Activated CD4-positive, alpha-beta T cell treated with anti-CD3 and anti-CD28 coated beads, Interleukin-2, Interleukin-4, amounts not matched to agents 100 ng/mL and 50 ng/mL, durations not matched to agents 16 hours and 8 hours (primary cell): ENCODE results near the gene OGG1.
A peak's percentile ranks its signal among the peaks of the same experiment; 100 is the strongest.
"Not testable (repeated sequence)": the region's sequence is repeated elsewhere in the genome, so short reads cannot be mapped to it uniquely, and the experiment has no call there.

ENCODE experiments used
- DNase-seq: peaks from one replicate; pipeline ENCODE4 v3.0.0-alpha.2; 2020; ENCODE audit warnings: low spot score

OGG1 gene

DNA sequence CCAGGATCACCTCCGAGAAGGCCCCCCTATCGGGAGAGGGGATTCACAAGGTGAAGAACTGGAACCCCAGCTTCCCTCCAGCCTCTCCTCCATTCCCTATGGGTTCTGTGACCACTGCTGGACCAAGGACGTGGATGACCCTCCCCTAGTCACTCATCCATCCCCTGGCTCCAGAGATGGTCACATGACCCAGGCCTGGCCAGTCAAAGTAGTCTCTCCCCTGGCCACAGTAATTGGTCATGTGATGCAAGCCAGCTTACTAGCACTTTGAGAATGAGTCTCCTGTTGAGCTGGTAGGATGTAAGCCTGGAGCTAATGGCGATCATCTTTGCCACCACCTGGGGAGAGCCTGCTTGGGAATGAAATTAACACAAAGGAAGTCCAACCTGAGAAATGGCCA is 16.1 kb downstream of the OGG1 start:
- DNase-seq = no peak

DNA sequence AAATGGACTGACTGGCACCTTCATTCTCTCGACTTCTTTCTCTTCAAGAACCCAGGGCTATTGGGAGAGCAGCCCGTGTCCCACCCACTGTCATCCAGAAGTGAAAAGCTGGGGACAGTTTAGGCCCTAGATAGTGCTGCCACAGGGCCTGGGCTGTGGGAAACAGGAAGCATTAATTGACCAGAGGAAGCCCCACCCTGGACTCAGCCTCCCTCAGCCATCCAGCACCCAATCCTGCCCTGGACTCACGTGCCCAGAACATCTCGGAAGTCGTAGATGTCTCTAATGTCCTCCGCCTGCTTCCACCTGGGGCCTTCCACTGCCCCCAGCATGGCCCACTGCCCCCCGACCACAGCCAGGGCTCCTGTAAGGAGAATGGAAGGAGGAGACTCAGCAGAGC is 17.7 kb downstream of the OGG1 start:
- DNase-seq = no peak

GRCh38 chr3:9768141-9768775 is 18.5 kb downstream of the OGG1 start:
- DNase-seq = no peak

- no peak for DNase-seq
Observed at GRCh38 chr3:9769012-9769411, 19.3 kb downstream of the OGG1 start.

DNA sequence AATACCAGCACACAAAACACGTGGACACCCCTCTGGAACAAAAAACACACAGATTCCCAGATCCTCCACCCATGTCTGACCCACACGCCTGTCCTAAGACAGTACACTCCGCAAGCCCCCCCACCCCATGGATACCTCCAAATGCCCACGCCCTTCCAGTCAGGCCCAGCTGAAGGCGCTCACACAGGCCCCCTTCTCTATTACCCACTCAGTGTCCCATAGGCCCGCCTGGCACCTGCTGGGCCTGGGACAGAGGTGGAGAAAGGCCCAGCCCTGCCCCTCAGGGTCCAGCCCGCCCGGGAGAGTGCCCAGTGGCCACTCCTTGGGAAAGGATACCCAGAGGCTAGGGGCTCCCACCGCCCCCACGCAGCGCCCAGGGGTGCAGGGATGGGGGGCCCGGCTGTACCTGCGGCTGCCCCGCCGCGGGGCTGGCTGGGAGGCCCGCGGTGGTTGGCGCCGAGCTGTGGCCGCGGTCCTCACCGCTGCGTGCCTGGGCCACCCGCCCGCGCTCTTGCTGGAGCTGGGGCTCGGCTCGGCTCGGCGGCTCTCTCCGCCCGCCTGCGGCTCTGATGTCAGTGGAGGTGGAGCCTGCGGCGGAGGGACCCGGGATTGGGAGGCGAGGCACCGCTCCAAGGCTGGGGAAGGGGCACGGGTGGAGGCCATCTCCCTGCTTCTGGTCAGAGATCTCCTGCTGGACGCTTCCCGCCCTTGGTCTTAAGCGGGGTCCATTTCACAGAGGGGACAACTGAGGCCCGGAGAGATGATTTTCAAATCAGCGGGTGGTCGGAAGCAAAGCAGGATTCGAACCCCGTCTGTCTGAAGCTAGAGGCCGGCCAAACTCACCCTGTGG is 19.9 kb downstream of the OGG1 start, which contains the start of gene CAMK1:
CAMK1 (minus strand) TSS at position 522 of the 850 bp plus-strand sequence. CDS start 2,198 bp downstream, outside the sequence.
- peak; percentile 64 for DNase-seq

DNA sequence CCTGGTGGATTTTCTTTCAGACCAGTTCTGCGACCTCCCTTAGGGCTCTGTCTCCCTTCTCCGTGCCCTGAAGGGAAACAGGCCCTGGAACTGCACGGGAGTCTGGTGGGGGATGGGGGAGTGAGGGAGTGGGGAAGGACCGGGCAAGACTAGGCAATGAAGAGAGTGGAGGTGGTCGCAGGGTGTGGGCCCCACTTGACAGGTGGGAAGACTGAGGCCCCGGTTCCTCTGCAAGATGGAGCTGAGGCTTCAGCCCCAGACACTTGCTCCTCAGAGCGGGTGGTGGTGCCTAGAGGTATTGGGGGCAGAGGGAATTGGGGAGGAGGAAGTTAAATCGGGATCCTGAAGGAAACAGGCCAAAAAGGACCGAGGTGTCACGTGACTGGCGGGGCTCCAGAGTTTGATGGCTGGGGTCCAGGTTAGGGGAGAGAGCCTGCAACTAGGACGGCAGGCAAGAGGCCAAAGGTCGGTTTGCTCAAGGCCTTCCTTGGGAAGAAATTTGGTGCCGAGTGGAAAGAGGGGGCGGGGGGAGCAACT is 20.6 kb downstream of the OGG1 start:
- DNase-seq = no peak

GRCh38 chr3:9771007-9771406 is 21.3 kb downstream of the OGG1 start:
- DNase-seq = not testable (repeated sequence)

GRCh38 chr3:9776896-9777693 is 27.3 kb downstream of the OGG1 start:
- DNase-seq = no peak

DNA sequence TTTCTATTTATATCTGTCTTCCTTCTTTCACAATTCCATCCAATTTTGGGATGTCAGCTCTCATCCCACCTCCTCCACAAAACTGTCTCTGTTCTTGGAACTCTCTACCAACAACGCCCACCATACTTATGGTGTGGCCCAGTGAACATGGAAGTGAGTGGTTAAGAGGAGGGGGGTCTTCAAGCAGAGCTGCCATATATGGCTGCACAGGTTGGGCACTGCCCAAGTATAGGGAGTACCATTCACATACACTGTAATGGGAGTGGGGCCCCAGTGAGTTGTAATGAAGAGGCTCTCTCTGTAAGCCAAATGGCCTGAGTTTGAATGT is 27.9 kb downstream of the OGG1 start:
- DNase-seq = no peak

GRCh38 chr3:9778143-9779074 is 28.7 kb downstream of the OGG1 start:
- DNase-seq = peak; percentile 74

GRCh38 chr3:9779075-9779593 is 29.4 kb downstream of the OGG1 start:
- DNase-seq = no peak

DNA sequence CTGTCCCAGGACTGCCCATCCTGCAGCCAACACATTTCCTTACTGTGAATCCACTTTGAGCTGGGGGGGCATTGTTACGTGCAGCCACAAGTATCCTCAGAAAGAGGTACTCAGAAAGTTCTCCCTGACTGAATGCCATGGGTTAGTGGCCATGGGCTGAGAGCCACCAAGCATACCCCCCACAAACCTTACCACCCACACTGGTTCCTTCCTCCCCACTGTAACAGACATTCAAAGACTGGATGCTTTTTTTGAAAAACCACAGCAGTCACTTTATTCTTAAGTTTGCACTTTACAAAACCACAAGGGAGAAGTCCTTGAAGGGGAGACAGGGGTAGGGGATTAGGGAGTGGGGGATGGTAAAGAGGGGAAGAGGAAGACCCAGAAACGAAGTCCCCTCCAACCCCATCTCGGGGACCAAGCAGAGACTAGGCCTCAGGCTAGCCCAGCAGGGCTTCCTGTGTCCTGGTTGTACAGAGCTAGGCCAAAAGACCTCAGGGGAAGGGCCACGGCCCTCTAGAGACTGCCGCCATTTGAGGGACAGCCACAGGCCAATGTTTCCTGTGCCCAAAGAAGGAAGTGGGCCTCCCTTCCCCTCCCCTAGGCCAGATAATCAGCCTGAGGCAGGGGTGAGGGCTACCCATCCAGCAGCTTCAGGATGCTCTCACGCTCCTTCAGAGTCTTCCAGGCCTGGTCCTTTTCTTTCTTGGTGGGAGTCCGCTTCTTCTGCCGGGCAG is 30.1 kb downstream of the OGG1 start:
- DNase-seq = peak; percentile 41

DNA sequence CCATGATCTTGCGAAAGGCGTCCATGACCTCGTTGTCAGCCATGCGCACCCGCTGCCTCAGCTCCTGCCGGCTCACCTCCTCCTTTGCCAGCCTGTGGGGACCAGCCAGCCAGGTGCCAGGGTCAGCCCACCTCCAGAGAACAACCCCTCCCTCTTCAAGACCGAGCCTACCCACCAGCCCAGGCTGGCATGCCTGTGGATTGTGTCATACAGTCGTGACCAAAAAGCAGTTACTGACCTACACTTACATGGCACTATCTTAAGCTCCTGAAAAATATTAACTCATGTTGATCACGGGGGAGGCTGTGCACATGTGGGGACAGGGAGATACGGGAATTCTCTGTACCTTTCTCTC is 30.7 kb downstream of the OGG1 start:
- no peak for DNase-seq

GRCh38 chr3:9780910-9781309 is 31.2 kb downstream of the OGG1 start:
- DNase-seq = no peak

GRCh38 chr3:9781551-9781950 is 31.8 kb downstream of the OGG1 start:
- DNase-seq = no peak

DNA sequence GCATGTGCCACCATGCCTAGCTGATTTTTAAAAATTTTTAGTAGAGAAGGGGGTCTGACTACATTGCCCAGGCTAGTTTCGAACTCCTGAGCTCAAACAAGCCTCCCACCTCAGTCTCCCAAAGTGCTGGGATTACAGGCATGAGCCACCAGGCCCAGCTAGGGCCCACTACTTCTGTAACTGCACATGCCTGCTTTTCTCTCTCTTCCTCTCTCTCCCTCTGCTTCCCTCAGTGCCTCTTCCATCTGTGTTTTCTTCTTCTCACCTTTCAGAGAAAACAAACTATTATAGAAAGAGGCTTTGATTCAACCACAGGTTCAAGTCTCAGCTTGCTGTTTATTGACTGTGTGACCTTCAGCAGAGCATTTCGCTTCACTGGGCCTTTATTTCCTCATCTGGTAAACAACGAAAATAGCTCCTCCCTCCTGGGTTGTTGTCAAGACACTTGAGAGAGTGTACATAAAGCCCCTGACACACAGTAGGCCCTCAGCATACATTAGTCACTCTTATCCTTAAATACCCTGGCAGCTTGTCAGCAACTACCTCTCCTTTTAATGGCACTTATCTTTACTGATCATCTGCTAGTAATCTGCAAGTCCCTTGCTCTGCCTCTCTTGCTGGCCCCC is 32.3 kb downstream of the OGG1 start:
- no peak for DNase-seq

DNA sequence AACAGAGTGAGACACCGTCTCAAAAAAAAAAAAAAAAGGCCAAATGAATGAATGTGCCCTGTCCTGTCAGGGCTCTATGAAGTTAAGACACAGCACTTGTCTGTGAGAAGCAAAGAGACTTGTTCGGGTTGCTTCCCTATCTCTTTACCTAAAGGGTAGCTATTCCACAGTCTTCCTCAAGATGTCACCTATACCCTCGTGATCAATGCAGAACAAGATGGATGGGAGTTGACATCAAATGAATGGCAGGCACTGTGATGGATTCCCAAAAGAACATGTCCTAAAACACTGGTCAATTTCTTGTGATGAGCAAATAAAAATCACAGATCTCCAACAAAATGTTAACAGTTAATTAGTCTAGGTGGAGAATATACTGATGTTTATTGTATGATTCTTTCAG is 33.0 kb downstream of the OGG1 start:
- no peak for DNase-seq

GRCh38 chr3:9783954-9784353 is 34.2 kb downstream of the OGG1 start:
- no peak for DNase-seq

GRCh38 chr3:9784965-9785364 is 35.2 kb downstream of the OGG1 start:
- no peak for DNase-seq

GRCh38 chr3:9785602-9786001 is 35.9 kb downstream of the OGG1 start:
- DNase-seq = no peak
